HG03175 (cell line): ENCODE measurements around the gene EIF4E1B.

Experiments
- ATAC-seq: cut with Tn5 transposase; IDR thresholded peaks from one replicate; pipeline ENCODE4 v1.9.1; 2021; ENCODE audit warnings: mild to moderate bottlenecking, moderate library complexity; ENCODE audit not compliant: unreplicated experiment

The EIF4E1B gene

DNA sequence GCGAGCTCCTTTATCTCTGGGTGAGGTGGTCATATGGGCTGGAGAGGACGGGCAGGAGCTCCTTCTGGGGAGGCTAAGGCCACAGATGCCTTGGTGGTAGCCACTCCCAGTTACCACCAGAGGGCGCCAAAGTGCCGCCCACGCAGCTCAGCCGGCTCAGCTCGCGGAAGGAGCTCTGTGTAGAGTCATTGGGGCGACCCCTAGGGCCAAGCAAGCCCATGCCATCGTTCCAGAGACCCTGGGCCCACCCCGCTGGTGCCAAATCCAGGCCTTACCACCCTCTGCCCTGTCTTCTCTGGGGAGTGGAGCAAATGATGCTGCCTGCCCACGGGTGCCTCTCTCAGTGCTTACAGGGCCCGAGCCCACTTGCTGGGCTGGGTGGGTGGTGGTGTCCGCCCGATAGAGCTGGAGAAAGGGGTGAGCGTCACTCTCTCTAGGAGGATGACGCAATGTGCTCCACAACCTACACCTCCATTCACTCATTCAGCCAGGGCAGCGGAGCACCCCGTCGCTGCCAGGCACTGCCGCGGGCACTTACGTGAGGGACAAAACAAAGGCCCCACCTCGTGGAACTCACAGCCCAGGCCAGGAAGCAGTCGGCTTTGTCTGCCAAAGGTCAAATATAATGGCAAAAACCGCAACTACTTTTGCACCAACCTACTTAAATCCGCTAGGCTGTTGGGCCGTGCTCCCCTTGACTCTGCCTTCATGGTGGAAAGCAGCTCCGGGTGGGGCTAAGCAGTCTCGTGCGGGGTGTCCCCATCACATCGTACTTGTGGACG lies 30.6 kb downstream of the EIF4E1B start:
- ATAC-seq, result peak; percentile 65

DNA sequence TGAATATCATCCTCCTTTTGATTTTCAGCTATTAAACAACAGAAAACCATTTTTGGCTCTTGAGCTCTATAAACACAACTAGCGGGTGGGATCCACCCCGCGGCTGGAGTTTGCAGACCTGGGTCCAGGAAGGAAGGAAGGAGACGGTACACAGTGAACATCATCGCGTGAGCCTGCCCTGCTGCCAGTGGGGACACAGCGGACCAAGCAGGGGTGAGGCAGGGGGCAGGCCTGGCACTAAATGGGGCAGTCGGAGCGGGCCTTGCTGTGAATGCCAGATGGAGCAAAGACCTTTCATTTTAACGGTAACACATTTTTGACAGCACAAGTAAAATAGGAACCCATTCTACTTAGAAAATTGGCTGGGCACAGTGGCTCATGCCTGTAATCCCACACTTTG lies 31.2 kb downstream of the EIF4E1B start:
- no peak for ATAC-seq

DNA sequence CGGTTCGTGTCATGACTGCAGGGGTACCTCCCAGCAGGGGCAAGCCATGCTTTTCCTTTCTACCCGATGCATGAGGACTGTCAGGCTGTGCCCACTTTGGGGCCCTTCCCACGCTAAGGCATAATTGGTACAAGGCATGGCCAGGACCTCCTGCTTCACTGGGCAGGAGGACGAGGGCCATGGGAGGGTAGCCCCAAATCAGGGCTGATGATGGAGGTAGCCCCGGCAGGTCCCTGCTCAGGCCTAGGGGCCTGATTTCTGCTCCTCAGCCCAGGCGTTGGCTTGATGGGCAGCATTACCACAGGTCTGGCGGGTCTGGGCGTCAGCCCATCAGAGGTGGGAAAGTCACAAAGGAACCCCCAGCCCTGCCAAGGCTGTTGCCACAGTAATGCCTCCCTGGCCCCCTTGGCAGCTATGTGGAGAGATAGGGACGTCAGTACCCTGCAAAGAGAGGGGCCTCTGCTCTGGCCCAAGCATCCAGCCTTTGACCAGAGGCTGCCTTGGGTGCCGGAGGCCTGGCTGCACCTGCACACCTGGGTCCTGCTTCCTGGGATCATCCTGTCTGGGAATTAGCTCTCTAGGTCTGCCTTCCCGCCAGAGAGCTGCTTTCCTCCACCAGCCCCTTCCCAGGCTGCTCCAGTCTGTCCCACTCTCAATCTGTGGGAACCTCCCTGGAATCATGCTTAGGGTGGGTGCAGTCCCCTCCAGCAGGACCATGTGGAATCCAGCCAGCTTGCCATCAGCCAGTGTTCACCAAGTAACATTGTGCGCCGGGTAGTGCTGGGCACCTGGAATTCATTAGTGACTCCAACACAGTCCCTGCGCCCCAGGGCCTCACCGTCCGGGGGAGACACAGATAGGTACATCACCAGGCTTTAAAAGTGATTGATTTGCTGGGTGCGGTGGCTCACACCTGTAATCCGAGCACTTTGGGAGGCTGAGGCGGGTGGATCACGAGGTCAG lies 32.2 kb downstream of the EIF4E1B start:
- ATAC-seq, result no peak

DNA sequence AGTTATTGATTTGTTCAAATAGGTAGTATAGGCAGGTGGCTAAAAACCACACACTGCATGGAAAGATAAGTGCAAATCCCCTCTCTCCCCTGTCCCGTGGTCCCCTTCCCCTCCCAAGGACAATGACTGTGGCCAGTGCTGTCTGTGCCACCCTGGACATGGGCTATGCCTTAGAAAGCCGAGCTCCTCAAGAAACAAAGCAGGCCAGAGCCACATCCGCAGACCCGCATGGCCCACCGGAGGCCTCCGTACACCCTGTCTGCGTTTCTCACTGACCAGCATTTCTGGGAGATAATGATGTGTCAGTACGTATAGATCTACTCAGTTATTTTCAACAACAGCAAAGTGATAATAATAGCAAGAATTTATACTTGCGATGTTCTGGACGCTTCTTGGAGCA lies 33.1 kb downstream of the EIF4E1B start:
- ATAC-seq, result no peak

DNA sequence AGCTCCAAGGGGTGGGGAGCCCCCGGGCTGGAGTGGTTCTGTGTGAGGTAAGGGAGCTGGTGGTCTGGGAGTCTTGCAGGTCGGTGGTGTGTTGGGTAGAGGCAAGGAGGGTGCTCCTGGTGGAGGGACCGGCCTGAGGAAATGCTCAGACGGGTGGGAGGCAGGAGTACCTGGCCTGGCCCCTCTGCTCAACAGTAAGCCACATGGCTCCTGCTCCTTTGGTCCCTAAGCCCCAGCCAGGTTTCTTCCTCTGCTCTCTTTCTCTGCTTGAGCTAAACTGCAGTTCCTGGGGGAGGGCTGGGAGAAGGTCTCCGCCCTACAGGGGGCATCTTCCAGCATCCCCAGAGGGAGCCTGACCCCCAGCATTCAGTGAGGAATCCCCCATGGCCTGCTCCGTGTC lies 34.0 kb downstream of the EIF4E1B start:
- ATAC-seq, result no peak

DNA sequence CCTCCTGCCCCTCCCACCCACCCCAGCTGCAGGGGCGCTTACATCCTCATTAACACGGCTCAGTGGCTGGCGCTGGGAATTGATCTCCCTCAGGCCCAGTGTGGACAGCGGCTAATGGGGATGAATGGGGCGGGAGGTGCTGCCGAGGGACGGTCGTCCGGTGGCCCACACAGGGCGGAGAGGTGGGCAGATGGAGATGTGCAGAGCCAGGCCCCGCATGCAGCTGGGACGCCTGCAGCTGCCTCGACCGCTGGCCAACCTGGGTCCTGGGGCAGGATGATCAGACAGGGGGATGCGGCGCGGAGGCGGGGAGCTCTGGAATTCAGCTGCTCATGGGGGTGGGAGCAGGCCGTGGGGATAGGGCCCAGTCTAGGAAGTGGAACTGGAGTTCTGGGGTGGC lies 34.4 kb downstream of the EIF4E1B start:
- ATAC-seq, result no peak

DNA sequence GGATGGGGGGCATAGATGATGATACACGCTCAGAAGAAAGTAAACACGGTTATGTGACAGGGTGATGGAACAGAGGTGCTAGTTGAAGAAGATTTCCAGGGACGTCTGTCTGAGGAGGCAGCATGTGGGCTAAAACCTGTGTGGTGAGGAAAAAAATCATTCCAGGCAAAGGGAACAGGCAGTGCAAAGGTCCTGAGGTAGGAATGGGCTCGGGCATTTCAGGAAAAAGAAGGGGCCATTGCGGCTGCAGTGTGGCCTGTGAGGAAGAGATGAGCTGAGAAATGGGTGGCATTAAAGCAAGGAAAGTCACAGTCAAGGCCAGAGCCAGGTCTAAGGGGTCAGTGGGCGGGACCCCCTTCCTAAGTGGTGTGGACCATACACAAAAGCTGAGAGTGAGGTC lies 35.0 kb downstream of the EIF4E1B start:
- no peak for ATAC-seq

DNA sequence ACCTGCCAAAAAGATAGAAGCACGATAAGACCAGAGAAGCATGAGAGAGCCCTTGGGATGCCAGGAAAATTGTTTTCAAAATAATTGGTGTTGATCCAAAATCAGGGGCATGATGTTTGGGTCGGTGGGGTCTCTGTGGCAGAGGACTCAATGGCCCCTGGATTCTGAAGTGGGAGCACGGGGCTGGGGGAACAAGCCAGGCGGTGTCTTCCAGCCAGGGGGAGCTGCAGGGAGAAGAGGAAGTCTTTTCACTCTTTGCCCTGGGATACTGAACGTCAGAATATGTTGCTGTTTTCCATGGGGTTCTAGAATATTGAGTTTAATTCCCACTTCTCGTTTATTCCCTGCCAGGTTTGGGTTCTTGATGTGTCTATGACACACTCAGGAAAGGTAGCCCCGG lies 37.2 kb downstream of the EIF4E1B start:
- ATAC-seq, result no peak

DNA sequence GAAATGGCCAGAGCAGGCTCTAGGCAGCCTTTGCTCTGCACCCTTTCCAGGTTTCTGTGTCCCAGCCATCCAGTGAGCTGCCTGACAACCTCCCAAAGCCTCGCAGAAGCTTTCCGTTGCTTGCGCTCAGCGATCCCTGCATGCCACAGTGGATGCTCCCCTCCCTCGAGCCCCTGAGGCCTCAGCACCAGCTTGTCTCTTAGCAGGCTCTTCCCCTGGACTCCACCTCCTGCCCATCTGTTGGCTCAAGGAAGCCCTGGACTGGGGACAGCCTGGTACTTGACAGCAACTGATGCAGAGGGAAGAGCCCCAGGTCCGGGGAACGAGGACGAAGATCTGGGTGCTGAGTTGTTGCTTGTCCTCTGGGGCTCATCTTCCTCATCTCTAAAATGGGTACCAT lies 40.0 kb downstream of the EIF4E1B start:
- no peak for ATAC-seq

DNA sequence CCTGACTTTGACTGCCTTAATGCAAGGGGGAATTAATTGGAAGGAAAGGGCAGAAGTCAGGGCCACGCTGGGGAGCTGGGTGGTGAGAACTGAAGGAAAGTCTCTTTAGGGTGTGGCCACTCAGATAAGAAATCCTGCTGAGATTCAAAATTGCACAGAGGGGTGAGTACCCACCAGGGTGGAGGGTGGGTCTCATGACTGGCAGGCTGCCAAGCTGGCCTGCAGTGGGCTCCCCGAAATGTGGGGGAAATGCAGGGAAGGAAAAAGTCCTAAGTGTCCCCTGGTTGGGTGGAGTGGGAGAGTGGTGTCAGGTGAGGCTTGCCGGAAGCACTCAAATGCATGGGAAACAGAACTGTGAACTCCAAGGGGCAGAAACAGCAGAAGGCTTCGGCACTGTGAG lies 40.9 kb downstream of the EIF4E1B start:
- ATAC-seq, result no peak

DNA sequence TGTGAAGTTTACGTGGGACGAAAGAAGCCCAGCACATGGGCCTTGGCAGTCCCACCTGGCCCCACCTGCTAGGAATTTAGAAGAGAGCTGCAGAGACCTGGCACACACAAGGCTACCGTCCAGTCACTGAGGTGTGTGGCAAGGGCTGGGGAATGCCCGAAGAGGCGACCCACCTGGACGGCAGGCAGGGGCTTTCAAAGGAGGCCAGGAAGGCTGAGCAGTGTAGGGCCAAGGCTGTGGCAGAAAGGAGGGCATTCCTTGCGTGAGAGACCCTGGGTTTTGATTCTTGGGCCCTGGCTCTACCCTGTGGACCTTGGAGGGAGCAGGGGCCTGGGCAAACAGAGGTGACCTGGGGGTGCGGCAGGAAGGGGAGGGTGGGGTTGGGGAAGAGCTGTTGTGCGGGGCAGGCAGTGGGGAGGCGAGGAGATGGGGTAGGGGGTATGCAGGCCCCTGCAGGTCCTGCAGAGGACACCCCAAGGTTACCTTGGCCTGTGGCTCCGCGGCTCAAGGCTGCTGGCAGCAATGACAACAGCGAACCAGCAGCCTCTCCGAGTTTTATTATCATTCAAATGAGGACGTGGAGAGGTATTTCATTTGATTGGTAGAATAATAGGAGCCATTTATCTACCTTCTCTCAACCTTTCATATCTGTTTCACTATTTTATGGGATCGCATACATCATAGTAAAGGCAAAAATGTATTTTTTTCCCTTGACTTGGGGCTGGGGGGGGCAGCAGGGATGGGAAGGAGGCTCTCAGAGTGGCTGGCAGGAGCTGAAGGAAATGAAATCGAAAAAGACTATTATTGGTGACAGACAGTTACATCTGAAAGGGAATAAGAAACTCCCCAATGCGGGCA lies 41.6 kb downstream of the EIF4E1B start:
- ATAC-seq, result no peak

DNA sequence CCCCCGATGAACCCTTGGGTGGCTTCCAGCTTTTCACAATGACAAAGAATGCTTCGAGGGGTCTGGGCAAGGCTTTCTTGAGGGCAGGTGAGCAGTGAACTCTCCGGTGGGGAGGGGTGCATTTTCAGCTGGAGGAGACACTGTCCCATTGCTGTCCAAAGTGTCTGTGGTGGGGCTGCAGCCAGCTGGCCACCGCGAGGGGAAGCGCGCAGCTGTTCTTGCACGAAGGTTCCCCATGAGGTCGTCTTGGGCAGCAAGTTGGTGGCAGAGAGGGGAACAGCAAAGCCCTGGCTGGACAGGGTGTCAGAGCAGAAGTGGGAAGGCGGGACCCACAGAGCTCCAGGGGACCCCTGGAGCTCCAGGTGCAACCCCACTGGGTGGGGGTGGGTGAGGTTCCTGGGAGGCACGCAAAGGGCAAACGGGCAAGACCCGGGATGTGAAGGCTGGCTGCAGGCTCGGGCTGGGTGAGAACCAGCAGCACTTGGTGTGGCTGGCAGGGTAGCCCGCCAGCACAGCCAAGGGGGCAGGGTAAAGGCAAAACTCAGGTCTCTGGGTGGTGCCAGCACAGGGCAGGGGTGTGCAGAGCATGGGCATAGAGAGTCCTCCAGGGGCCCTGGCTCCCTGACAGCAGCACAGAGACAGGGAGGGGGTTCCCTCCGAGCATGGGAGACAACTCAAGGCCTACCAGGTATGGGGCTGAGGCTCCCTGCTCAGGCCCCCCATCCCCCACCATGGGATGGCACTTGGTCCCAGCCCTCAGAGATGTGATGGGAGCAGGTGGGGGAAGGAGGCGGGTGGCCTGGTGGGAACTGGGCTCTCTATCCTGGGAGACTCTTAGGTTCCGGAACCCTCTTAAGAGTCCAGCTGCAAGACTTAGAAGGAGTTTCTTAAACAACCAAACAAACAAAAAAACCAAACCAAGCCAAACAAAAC lies 43.4 kb downstream of the EIF4E1B start:
- ATAC-seq, result no peak

DNA sequence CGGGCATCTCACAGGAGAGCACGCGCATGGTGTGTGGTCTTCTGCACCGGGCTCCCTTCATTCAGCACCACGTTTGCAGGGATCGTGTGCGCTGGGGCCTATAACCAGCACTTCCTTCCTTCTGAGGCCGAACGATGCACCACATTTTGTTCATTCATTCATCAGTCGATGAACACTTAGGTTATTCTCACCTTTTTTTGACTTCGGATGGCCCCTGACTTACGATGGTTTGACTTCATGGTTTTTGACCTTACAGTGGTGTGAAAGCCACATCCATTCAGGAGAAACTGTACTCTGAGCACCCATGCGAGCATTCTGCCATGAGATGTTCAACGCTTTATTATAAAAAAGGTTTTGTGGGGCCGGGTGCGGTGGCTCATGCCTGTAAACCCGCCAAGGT lies 44.3 kb downstream of the EIF4E1B start:
- no peak for ATAC-seq

DNA sequence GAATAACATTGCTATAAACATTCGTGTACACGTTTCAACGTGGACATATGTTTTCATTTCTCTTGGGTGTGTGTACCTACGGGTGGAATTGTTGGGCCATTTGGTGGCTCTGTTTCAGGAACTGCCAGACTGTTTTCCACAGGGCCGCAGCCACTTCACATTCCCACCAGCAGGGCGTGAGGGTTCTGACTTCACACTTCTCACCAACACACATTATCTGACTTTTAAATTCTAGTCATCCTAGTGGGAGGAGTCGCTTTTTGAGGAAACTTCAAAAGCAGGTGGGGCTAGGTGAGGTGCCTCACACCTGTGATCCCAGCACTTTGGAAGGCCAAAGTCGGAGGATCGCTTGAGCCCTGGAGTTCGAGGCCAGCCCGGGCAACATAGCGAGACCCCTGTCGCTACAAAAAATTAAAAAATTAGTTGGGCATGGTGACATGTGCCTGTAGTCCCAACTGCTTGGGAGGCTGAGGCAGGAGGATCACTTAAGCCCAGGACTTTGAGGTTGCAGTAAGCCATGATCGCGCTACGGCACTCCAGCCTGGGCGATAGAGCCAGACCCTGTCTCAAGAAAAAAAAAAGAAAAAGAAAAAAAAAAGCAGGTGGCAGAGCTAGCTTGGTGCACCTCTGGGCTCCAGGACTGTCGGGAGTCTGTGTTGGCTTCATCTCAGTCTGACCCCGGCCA lies 45.3 kb downstream of the EIF4E1B start:
- ATAC-seq, result no peak

DNA sequence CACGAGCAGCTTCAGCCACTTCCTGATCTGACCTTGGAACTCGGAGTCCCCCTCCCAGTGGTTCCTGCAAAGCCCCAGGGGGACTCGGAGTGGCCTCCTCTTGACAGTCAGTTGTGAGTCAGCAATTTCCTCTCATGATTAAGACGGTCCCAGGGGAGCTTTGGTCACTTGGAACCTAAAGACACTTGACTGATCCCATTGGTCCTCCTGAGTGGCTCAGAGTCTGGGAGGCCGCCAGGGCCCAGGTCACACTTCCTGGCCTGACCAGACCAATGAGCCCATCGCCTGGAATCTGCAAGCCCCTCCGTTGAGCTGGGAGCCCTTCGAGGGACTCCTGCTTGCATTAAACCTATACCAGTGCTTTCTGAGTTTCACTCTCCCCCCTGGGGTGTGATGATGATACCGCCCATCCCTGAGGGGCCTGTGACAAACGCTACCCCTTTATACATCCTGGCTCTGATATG lies 45.9 kb downstream of the EIF4E1B start:
- peak; percentile 82 for ATAC-seq

DNA sequence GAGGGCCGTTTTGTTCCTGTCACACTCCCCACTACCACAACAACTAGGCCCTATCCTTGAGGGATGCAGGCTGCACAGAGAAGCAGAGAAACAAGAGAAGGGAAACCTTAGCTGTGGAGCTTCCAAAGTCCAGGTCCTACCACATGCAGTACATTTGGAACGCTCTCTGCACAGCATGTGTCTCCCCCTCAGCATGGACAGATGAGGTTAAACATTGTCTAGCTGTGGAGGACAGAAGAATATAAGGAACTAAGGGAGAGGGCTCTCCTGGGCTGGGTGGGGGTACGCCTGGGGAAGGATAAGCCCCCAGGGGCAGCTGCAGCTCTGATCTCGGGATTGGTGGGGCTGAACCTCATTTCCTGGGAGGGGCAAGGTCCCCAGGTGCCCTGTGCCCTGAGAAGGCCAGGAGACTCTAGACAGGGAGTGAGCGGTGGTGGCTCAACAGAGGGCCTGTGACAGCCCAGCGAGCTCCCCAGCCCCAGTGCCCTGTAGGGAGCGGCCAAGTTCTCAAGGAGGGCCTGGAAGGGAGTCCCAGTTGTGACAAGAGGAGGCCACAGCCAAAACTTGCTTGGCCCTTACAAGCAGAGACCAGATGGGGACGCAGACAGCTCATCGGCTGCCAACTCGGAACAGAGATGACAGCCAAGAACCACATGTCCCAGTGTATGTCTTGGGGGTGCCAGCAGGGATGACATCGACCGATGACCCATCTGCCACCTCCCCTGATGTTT lies 46.9 kb downstream of the EIF4E1B start:
- ATAC-seq, result no peak

DNA sequence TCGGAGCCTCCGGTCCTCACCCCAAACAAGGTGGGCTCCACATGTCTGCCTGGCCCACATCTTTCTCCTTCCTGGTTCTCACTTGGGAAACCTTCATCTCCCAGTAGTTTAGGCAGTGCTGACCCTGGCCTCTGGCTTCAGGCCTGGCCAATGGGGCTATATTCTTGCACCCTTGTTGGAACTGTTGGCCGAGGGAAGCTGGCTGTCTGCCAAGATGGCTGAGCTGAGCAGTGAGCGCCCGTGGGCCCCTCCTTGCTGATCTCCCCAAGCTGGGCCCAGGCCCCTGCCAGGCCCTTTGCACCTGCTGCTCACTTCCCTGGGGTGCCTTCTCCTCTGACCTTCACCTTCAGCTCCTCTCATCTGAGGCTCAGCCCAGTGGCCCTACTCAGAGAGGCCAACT lies 48.1 kb downstream of the EIF4E1B start:
- ATAC-seq, result no peak

DNA sequence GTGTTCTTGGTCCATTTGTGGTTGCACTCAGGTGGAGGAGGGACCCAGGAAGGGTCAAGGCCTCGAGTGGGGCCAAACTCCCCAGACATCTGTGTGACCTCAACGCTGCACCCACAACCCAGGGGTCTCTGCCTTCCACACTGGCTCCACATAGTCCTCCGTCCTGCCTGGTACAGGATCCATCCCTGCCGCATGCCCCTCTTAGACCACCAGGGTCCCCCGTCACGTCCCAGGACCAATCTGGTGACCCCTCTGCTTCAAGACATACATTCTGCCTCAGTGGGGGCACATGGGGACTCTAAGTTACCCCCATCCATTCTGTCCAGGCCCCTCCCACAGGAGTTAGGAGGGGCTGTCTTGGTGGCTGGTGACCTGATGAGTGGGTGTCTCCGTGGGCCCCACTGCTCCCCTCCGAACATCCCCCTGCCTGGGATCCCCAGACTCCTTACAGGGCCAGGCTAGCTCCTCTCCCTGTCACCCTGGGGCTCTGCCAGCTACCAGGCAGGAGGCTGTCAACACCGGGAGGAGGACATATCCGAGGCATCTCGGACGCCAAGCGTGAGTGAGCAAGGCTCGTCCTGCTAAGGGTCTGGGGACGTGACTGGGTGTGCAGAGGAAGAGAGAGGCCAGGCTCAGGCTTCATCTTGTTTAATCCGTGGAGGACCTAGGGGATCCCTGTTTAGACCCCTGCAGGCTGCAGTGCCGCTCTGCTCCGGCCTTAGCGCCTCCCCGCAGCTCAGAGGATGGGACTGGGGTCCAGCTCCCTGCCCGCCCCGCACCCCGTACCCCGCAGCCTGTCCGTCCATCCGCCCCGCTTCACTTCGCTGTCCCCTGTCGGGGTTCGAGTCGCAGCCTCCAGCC lies 49.1 kb downstream of the EIF4E1B start:
- ATAC-seq, result no peak
